Activated CD4-positive, alpha-beta memory T cell treated with anti-CD3 and anti-CD28 coated beads, Interleukin-2, amount 10 ng/mL, durations not matched to agents 7 days and 5 days (primary cell): ENCODE results near the gene PRKCA. TPM values are rescaled to one million over a fixed set of nuclear protein-coding genes. Genes with fewer than 3 reads are reported as not detected.
"Not testable (repeated sequence)": the region's sequence is repeated elsewhere in the genome, so short reads cannot be mapped to it uniquely, and the experiment has no call there.

Experiments
- CTCF ChIA-PET: fragments of 350-600 bp; sonication (Branson Sonifier 250); formaldehyde crosslinking; loops from one replicate; lab custom pipeline; 2021; ENCODE audit warnings: antibody characterized with exemption, inconsistent platforms; lab: Charles Lee
- POLR2A ChIA-PET: fragments of 350-600 bp; sonication (Branson Sonifier 250); formaldehyde crosslinking; loops from one replicate; lab custom pipeline; 2021; ENCODE audit warnings: antibody characterized with exemption; lab: Charles Lee
- DNase-seq: peaks from one replicate; pipeline ENCODE4 v3.0.0-alpha.2; 2020
- H3K27ac Mint-ChIP-seq: one replicate; pipeline ENCODE4 v1.8.0; 2021; ENCODE audit warnings: mild to moderate bottlenecking, mixed read lengths
- H3K27me3 Mint-ChIP-seq: one replicate; pipeline ENCODE4 v1.8.0; 2021; ENCODE audit warnings: mixed read lengths
- H3K36me3 Mint-ChIP-seq: one replicate; pipeline ENCODE4 v1.8.0; 2021; ENCODE audit warnings: low read depth, mixed read lengths
- H3K4me1 Mint-ChIP-seq: one replicate; pipeline ENCODE4 v1.8.0; 2021; ENCODE audit warnings: mixed read lengths
- H3K4me3 Mint-ChIP-seq: one replicate; pipeline ENCODE4 v1.8.0; 2021; ENCODE audit warnings: mild to moderate bottlenecking, mixed read lengths
- H3K9me3 Mint-ChIP-seq: one replicate; pipeline ENCODE4 v1.8.0; 2021; ENCODE audit warnings: mixed read lengths
- total RNA-seq, 2 experiments: library from RNA; stranded (reverse); gene quantifications; one replicate each; pipeline ENCODE4 v1.2.3, GENCODE V29; 2021

Gene PRKCA
- total RNA-seq, 2 experiments from 2014 or later, result 57.6 to 61.3 TPM

GRCh38 chr17:66725438-66725837, 423.0 kb downstream of the PRKCA start:
- Mint-ChIP-seq H3K4me1 (peaks cover 40% of the 10 kb centered on the region), H3K27ac (peak overlapping the region; percentile 70)
- peak; percentile 27 for DNase-seq
- POLR2A ChIA-PET, result interaction anchor here (0.6 to 0.9 kb wide), 2 partner anchors 11 to 50 kb away, joined by 4 read pairs; no protein-coding TSS in a partner anchor
- CTCF ChIA-PET, result interaction anchor here (0.7 to 2.4 kb wide), 4 partner anchors 11 to 505 kb away, joined by 3 to 13 read pairs (median 4); no protein-coding TSS in a partner anchor
- H3K4me3 Mint-ChIP-seq, H3K9me3 Mint-ChIP-seq, H3K27me3 Mint-ChIP-seq, H3K36me3 Mint-ChIP-seq: not testable (repeated sequence)

GRCh38 chr17:66725956-66726355, 423.5 kb downstream of the PRKCA start:
- peaks cover 45% of the 10 kb centered on the region for H3K4me1 Mint-ChIP-seq
- H3K9me3 Mint-ChIP-seq, result no peaks in the 10 kb centered on the region
- CTCF ChIA-PET, result interaction anchor here (0.7 to 2.4 kb wide), 5 partner anchors 12 to 506 kb away, joined by 3 to 13 read pairs (median 3); no protein-coding TSS in a partner anchor

GRCh38 chr17:66726371-66726770, 424.0 kb downstream of the PRKCA start:
- H3K9me3 Mint-ChIP-seq, result no peaks in the 10 kb centered on the region
- peaks cover 46% of the 10 kb centered on the region for H3K4me1 Mint-ChIP-seq
- no peak overlapping the region for H3K4me3 Mint-ChIP-seq
- no peak overlapping the region for H3K27ac Mint-ChIP-seq
- no peaks in the 10 kb centered on the region for H3K36me3 Mint-ChIP-seq
- DNase-seq, result no peak
- CTCF ChIA-PET, result interaction anchor here (0.7 to 3.0 kb wide), 6 partner anchors 12 to 182 kb away, joined by 3 to 13 read pairs (median 4); no protein-coding TSS in a partner anchor
- H3K27me3 Mint-ChIP-seq, result no peaks in the 10 kb centered on the region
- POLR2A ChIA-PET, result no interaction called here

More at GRCh38 chr17:66725956-66726355, 423.5 kb downstream of the PRKCA start:
- H3K36me3 Mint-ChIP-seq, result no peaks in the 10 kb centered on the region
- no peak overlapping the region for H3K4me3 Mint-ChIP-seq
- no peak overlapping the region for H3K27ac Mint-ChIP-seq
- POLR2A ChIA-PET, result interaction anchor here (0.6 kb wide), 1 partner anchor 50 kb away, joined by 4 read pairs; no protein-coding TSS in a partner anchor
- no peak for DNase-seq
- H3K27me3 Mint-ChIP-seq, result no peaks in the 10 kb centered on the region

GRCh38 chr17:66726846-66727245, 424.4 kb downstream of the PRKCA start:
- ChIA-PET POLR2A (no interaction called here), CTCF (interaction anchor here (1.0 to 3.0 kb wide), 9 partner anchors 9 to 182 kb away, joined by 3 to 13 read pairs (median 6); no protein-coding TSS in a partner anchor)
- Mint-ChIP-seq H3K4me3 (no peak overlapping the region), H3K9me3 (no peaks in the 10 kb centered on the region), H3K27me3 (no peaks in the 10 kb centered on the region), H3K4me1 (peaks cover 47% of the 10 kb centered on the region), H3K36me3 (no peaks in the 10 kb centered on the region), H3K27ac (no peak overlapping the region)
- DNase-seq, result no peak

GRCh38 chr17:66727634-66728570, 425.5 kb downstream of the PRKCA start:
- DNase-seq, result peak; percentile 63
- Mint-ChIP-seq H3K27me3 (no peaks in the 10 kb centered on the region), H3K9me3 (no peaks in the 10 kb centered on the region), H3K27ac (peak overlapping the region; percentile 18), H3K36me3 (peaks cover 7% of the 10 kb centered on the region), H3K4me3 (no peak overlapping the region), H3K4me1 (peaks cover 51% of the 10 kb centered on the region)
- ChIA-PET POLR2A (interaction anchor here (1.3 kb wide), 1 partner anchor 354 kb away, joined by 4 read pairs; no protein-coding TSS in a partner anchor), CTCF (interaction anchor here (1.0 to 3.0 kb wide), 11 partner anchors 9 to 181 kb away, joined by 3 to 13 read pairs (median 4); no protein-coding TSS in a partner anchor)

GRCh38 chr17:66730461-66730923, 428.1 kb downstream of the PRKCA start:
- peaks cover 44% of the 10 kb centered on the region for H3K4me1 Mint-ChIP-seq
- no peak overlapping the region for H3K27ac Mint-ChIP-seq
- H3K9me3 Mint-ChIP-seq, result no peaks in the 10 kb centered on the region
- POLR2A ChIA-PET, result no interaction called here
- H3K36me3 Mint-ChIP-seq, result peaks cover 26% of the 10 kb centered on the region
- no peak for DNase-seq
- H3K4me3 Mint-ChIP-seq, result no peak overlapping the region
- no peaks in the 10 kb centered on the region for H3K27me3 Mint-ChIP-seq
- CTCF ChIA-PET, result no interaction called here

- Mint-ChIP-seq H3K9me3 (no peaks in the 10 kb centered on the region), H3K36me3 (peaks cover 30% of the 10 kb centered on the region), H3K4me3 (no peak overlapping the region), H3K27ac (no peak overlapping the region), H3K27me3 (no peaks in the 10 kb centered on the region), H3K4me1 (peaks cover 22% of the 10 kb centered on the region)
- POLR2A ChIA-PET, result no interaction called here
- no peak for DNase-seq
- CTCF ChIA-PET, result no interaction called here
These were observed 431.3 kb downstream of the PRKCA start for GRCh38 chr17:66733759-66734158.

GRCh38 chr17:66734186-66734943, 432.0 kb downstream of the PRKCA start:
- Mint-ChIP-seq H3K27ac (no peak overlapping the region), H3K27me3 (no peaks in the 10 kb centered on the region), H3K36me3 (peaks cover 30% of the 10 kb centered on the region), H3K4me3 (no peak overlapping the region), H3K4me1 (peaks cover 22% of the 10 kb centered on the region), H3K9me3 (no peaks in the 10 kb centered on the region)
- ChIA-PET POLR2A (no interaction called here), CTCF (no interaction called here)
- no peak for DNase-seq

GRCh38 chr17:66737524-66737923, 435.1 kb downstream of the PRKCA start:
- POLR2A ChIA-PET, result no interaction called here
- no peak for DNase-seq
- Mint-ChIP-seq H3K27me3 (no peaks in the 10 kb centered on the region), H3K4me3 (no peak overlapping the region), H3K4me1 (peaks cover 4% of the 10 kb centered on the region), H3K27ac (no peak overlapping the region), H3K9me3 (no peaks in the 10 kb centered on the region), H3K36me3 (peaks cover 32% of the 10 kb centered on the region)
- CTCF ChIA-PET, result interaction anchor here (1.3 kb wide), 1 partner anchor 10 kb away, joined by 6 read pairs; no protein-coding TSS in a partner anchor

- ChIA-PET CTCF (no interaction called here), POLR2A (no interaction called here)
- Mint-ChIP-seq H3K9me3 (no peaks in the 10 kb centered on the region), H3K27ac (no peak overlapping the region), H3K4me1 (peaks cover 1% of the 10 kb centered on the region), H3K27me3 (no peaks in the 10 kb centered on the region), H3K4me3 (no peak overlapping the region), H3K36me3 (peaks cover 28% of the 10 kb centered on the region)
- no peak for DNase-seq
These were observed 435.9 kb downstream of the PRKCA start for GRCh38 chr17:66738301-66738700.

GRCh38 chr17:66739553-66739952, 437.1 kb downstream of the PRKCA start:
- no peak overlapping the region for H3K27ac Mint-ChIP-seq

GRCh38 chr17:66740226-66740625, 437.8 kb downstream of the PRKCA start:
- peaks cover 19% of the 10 kb centered on the region for H3K36me3 Mint-ChIP-seq
- no peaks in the 10 kb centered on the region for H3K27me3 Mint-ChIP-seq
- H3K9me3 Mint-ChIP-seq, result no peaks in the 10 kb centered on the region
- no peaks in the 10 kb centered on the region for H3K4me1 Mint-ChIP-seq
- POLR2A ChIA-PET, result no interaction called here
- no peak overlapping the region for H3K27ac Mint-ChIP-seq
- H3K4me3 Mint-ChIP-seq, result no peak overlapping the region
- DNase-seq, result no peak
- CTCF ChIA-PET, result no interaction called here

More at GRCh38 chr17:66739553-66739952, 437.1 kb downstream of the PRKCA start:
- H3K4me3 Mint-ChIP-seq, result no peak overlapping the region
- H3K9me3 Mint-ChIP-seq, result no peaks in the 10 kb centered on the region
- H3K36me3 Mint-ChIP-seq, result peaks cover 21% of the 10 kb centered on the region
- H3K27me3 Mint-ChIP-seq, result no peaks in the 10 kb centered on the region
- CTCF ChIA-PET, result no interaction called here
- POLR2A ChIA-PET, result no interaction called here
- DNase-seq, result no peak
- H3K4me1 Mint-ChIP-seq, result no peaks in the 10 kb centered on the region
